ENCODE measurements around the gene RBM15B. TPM values are rescaled to one million over a fixed set of nuclear protein-coding genes. Genes with fewer than 3 reads are reported as not detected.

Gene RBM15B
- total RNA-seq, 1 donor from 2014 or later, result 23.5 TPM

DNA sequence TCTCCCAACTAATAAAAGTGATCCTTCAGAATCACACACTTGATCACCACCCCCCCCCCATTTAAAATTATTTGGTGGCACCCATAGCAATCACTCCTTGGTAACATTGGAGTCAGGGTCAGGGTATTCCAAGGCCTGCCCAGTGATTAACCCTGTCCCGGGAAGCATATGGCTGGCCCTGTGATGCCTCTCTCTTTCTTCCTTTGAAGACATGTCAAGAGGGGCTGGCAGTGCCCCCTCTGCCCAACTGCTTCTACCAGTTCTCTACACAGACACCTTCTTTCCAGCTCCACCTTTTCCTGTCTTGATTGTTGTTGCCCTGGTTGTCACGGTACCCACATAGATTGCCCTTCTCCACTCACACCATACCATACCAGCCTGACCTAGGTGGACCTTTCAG, 36.9 kb upstream of the RBM15B start:
- no peaks in the 10 kb centered on the region for H3K9me3 ChIP-seq (ENCODE audit: insufficient read depth, low read depth, low read length)
- Mint-ChIP-seq H3K4me1 (ENCODE audit: low read depth, unreplicated experiment) (no peaks in the 10 kb centered on the region), H3K36me3 (ENCODE audit: low read depth, unreplicated experiment) (peaks cover 8% of the 10 kb centered on the region), H3K4me3 (ENCODE audit: unreplicated experiment) (no peak overlapping the region), H3K27ac (ENCODE audit: unreplicated experiment) (no peak overlapping the region), H3K27me3 (ENCODE audit: low read depth, unreplicated experiment) (peaks cover 7% of the 10 kb centered on the region), H3K9me3 (ENCODE audit: unreplicated experiment) (no peaks in the 10 kb centered on the region)
- H3K36me3 ChIP-seq (ENCODE audit: insufficient read depth, low read length), result no peaks in the 10 kb centered on the region
- H4K20me1 ChIP-seq (ENCODE audit: insufficient read depth, low read length), result no peaks in the 10 kb centered on the region
- H3K27me3 ChIP-seq (ENCODE audit: insufficient read depth, low read length), result no peaks in the 10 kb centered on the region
- DNase-seq (ENCODE audit: low read depth) (no peak), FAIRE-seq (no peak)
- no peak overlapping the region for H3K4me2 ChIP-seq (ENCODE audit: low read length)
- TF ChIP-seq EZH2 (IDR thresholded peaks at IDR 0.05; ENCODE audit: insufficient read depth, low read length), result no peak
- TF ChIP-seq CTCF (IDR thresholded peaks at IDR 0.05; ENCODE audit: insufficient read depth, low read depth, low read length), result no peak
- no peak overlapping the region for H3K4me3 ChIP-seq (ENCODE audit: insufficient read depth, low read depth, low read length)
- no peak overlapping the region for H3K27ac ChIP-seq (ENCODE audit: low read depth, low read length)
- no peaks in the 10 kb centered on the region for H3K79me2 ChIP-seq (ENCODE audit: insufficient read depth, low read length)
- H3K9ac ChIP-seq (ENCODE audit: low read length), result no peak overlapping the region
- H2AFZ ChIP-seq (ENCODE audit: low read depth, low read length), result no peak overlapping the region
- H3K4me1 ChIP-seq (ENCODE audit: insufficient read depth, low read length), result no peaks in the 10 kb centered on the region

DNA sequence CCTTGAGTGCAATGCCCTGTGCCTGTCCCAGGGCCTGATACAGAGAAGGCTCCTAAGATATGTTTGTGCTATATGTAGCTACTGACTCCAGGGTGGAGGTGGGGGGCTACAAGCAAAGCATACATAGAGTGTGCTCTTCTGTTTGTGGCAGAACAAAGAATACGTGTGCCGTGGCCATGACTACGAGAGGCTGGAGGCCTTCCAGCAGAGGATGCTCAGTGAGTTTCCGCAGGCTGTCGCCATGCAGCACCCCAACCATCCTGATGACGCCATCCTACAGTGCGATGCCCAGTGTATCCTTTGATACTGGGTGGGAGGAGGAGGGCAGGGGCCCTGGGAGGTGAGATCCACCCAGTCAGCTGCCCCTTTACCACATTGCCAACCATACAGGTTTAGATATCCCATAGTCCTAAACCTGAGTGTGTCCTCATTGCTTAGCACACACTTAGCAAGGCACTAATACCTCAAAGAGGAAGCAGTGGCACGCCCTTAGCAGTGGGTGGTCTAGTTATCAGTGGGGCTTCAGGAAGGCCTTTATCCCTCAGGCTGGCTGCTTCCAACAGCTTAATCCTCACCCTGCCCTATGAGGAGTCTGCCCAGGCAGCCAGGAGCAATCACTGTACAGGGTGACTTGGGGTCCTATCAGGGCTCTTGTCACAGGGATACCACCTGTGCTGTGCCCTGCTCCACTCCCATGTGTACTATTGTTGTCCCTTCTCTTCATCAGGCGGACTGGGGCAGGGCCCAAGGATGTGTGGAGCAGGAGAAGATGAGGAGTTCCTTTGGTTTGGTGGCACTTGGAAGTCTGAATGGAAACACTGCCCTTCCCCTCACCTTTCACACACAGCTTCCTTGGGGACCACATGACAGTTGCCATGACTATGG, 36.1 kb upstream of the RBM15B start:
- Histone ChIP-seq H2AFZ (ENCODE audit: low read depth, low read length) (no peak overlapping the region), H3K9me3 (ENCODE audit: insufficient read depth, low read depth, low read length) (no peaks in the 10 kb centered on the region), H3K27me3 (ENCODE audit: insufficient read depth, low read length) (no peaks in the 10 kb centered on the region), H3K79me2 (ENCODE audit: insufficient read depth, low read length) (no peaks in the 10 kb centered on the region), H3K36me3 (ENCODE audit: insufficient read depth, low read length) (no peaks in the 10 kb centered on the region), H3K4me2 (ENCODE audit: low read length) (no peak overlapping the region), H4K20me1 (ENCODE audit: insufficient read depth, low read length) (no peaks in the 10 kb centered on the region), H3K4me3 (ENCODE audit: insufficient read depth, low read depth, low read length) (no peak overlapping the region), H3K27ac (ENCODE audit: low read depth, low read length) (no peak overlapping the region), H3K4me1 (ENCODE audit: insufficient read depth, low read length) (no peaks in the 10 kb centered on the region), H3K9ac (ENCODE audit: low read length) (no peak overlapping the region)
- Mint-ChIP-seq H3K4me3 (ENCODE audit: unreplicated experiment) (no peak overlapping the region), H3K27me3 (ENCODE audit: low read depth, unreplicated experiment) (peaks cover 10% of the 10 kb centered on the region), H3K36me3 (ENCODE audit: low read depth, unreplicated experiment) (peaks cover 8% of the 10 kb centered on the region), H3K9me3 (ENCODE audit: unreplicated experiment) (no peaks in the 10 kb centered on the region), H3K4me1 (ENCODE audit: low read depth, unreplicated experiment) (no peaks in the 10 kb centered on the region), H3K27ac (ENCODE audit: unreplicated experiment) (no peak overlapping the region)
- FAIRE-seq (no peak), DNase-seq (ENCODE audit: low read depth) (no peak)
- no peak for TF ChIP-seq CTCF (IDR thresholded peaks at IDR 0.05; ENCODE audit: insufficient read depth, low read depth, low read length)
- no peak for TF ChIP-seq EZH2 (IDR thresholded peaks at IDR 0.05; ENCODE audit: insufficient read depth, low read length)

Measured in astrocyte (in vitro differentiated cells and primary cell).